GM21529 (cell line): ENCODE data around the gene CD101.
"Not testable (repeated sequence)": the region's sequence is repeated elsewhere in the genome, so short reads cannot be mapped to it uniquely, and the experiment has no call there.

Experiments used
- ATAC-seq: cut with Tn5 transposase; IDR thresholded peaks from one replicate; pipeline ENCODE4 v1.9.1; 2021; ENCODE audit not compliant: unreplicated experiment

The CD101 gene, protein sequence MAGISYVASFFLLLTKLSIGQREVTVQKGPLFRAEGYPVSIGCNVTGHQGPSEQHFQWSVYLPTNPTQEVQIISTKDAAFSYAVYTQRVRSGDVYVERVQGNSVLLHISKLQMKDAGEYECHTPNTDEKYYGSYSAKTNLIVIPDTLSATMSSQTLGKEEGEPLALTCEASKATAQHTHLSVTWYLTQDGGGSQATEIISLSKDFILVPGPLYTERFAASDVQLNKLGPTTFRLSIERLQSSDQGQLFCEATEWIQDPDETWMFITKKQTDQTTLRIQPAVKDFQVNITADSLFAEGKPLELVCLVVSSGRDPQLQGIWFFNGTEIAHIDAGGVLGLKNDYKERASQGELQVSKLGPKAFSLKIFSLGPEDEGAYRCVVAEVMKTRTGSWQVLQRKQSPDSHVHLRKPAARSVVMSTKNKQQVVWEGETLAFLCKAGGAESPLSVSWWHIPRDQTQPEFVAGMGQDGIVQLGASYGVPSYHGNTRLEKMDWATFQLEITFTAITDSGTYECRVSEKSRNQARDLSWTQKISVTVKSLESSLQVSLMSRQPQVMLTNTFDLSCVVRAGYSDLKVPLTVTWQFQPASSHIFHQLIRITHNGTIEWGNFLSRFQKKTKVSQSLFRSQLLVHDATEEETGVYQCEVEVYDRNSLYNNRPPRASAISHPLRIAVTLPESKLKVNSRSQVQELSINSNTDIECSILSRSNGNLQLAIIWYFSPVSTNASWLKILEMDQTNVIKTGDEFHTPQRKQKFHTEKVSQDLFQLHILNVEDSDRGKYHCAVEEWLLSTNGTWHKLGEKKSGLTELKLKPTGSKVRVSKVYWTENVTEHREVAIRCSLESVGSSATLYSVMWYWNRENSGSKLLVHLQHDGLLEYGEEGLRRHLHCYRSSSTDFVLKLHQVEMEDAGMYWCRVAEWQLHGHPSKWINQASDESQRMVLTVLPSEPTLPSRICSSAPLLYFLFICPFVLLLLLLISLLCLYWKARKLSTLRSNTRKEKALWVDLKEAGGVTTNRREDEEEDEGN

DNA sequence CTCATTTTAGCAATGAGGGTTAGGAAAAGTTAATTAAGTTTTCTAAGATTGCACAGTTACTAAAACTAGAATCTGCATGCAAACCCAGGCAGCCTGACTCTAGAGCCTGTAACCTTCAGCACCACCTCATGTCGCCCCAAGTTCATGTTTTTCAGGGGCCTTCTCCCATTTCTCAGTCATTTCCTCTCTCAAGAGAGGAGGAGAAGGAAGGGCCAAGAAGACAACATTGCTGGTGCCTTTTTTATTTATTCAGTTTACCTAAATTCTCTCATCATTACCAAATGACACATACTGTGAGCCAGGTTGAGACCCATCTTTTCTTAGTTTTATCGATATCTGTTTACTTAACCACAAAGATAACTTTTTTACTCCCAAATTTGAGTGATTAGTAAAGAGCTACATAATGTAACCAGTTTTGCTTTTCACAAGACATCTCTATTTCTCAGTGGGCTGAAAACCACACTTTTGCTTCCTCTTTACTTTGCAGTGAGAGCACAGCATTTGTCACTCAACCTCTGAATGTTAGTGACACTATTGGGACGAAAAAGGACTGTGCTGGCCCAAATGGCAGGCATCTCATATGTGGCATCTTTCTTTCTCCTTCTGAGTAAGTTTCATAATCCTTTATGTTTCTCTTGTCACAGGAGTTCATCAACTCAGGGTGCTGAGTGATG lies at the start of gene CD101:
Gene CD101, plus strand, starts transcription at position 507 of the 674 bp plus-strand sequence. Its CDS starts 58 bp downstream, at position 565.
- ATAC-seq = peak; percentile 92

DNA sequence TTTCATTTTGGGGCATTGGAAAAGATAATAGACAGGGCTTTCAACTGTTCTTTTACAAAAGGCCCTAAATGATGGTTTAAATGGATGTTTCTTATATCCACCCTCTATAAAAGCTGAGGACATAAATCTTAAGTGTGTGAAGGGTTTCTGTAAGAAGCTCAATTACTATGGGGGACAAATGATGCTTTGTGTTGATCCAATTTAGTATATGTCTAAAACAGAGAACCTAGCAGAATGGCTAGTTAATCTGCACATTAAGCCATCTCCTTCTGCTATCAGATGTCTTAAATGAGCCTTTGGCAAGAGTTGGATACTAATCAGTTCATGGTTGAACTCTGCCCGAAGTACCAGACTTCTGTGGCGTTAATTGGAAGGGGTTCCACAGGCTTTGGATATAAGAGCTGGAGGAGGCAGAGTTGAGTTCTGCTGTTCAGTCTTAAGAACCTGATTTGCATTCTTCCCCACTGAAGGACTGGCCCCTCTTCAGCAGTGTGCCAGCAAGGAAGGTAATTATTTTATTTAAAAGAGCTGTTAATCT lies 48.8 kb upstream of the CD101 start:
- no peak for ATAC-seq

DNA sequence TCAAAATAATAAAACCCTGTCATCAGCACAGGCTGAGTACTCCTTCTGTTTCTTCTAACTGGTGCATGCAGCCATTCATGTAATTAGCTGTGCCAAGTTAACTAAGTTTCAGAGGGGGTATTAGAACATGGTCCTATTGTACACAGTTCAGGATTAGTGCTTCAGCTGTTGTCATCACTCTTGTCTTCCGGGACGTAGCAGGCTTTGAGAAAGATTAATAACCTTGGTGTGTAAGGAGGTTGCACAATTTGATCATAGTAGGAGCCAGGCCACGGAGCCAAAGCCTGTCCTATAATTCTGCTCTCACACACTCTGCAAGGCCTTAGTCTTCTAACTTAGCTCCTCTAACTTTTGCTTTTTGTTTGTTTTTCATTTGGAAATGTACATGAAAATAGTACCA lies 47.1 kb upstream of the CD101 start:
- no peak for ATAC-seq

DNA sequence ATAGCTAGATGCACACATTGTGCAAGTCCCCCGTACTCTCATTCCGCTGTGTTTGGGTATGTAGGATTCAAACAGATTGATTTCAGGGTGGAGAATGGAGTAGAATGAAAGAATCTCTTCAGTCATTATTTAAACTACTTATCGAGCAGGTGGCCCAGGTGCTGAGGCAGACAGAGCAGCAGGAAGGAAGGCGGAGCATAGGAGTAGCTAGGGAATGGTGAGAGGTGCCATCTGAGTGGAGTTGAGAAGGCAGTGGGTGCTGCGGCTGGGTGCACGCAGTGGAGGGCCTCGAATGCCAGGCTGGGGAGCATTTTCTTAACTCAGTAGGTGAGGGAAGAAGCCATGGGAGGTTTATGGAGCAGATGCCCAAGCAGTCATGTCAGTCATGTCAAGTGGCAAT lies 45.2 kb upstream of the CD101 start:
- no peak for ATAC-seq

DNA sequence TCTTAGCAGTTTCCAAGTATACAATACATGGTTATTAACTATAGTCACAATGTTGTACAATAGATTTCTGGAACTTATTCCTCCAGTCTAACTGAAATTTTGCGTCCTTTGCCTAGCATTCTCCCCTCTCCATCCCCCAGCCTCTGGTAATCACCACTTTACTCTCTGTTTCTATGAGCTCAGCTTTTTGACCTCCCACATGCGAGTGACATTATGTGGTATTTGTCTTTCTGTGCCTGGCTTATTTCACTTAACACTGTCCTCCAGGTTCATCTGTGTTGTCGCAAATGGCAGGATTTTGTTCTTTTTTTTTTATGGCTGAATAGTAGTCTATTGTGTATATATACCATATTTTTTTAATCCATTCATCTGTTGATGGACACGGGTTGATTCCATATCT lies 43.9 kb upstream of the CD101 start:
- no peak for ATAC-seq

DNA sequence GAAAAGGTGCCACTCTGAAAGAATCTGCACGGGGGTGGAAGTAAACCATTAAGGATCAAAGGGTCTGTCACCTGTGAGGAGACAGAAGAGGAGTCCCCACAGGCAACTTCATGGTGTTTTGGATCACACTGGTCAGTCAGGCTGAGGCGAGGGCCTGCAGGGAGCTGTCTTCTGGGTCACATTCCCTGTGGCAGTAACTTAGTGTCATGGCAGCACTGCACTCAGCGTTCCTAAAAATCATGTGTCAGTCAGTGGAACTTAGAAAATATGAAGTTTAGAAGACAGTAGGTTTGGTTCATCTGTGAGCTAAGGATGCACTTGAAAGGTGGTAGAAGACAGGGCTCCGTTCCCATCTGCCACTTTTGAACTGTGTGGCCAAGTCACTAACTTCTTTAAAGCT lies 43.5 kb upstream of the CD101 start:
- ATAC-seq = no peak

DNA sequence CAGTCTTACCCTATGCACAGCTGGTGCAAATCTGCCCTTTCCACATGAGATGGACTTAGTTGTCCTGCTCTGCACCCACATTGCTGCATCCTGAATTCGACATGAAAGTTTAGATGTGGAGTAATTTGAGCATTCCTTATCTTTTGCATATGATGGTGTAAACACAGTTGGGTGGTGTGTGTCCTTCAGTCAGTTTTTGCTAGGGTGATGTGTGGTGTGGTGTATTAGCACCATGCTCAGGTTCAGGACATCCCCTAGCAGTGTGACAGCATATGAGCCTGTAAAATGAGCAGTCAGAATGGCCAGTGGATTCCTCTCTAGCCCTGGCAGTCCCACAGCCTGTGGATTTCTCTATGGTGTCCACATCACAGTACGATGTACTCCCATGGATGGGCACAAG lies 42.6 kb upstream of the CD101 start:
- ATAC-seq = no peak

DNA sequence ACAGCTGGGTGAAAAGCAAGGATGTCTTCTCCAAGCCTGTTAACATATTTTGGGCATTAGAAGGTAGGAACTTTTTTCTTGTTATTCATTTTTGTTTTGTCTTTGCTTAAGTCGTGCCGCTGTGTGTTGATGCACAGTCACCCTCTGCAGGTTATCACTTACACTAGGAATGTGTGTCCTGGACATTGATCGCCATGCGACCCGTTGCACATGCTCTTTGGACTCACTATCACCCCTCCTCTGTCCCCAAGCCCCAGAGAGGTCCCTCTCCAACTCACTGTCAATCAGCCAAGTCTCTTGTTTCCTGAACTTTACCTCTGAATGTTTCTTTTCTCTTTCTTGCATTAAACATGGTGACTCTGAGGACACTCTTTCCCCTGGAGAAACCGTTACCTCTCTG lies 40.0 kb upstream of the CD101 start:
- ATAC-seq = no peak

DNA sequence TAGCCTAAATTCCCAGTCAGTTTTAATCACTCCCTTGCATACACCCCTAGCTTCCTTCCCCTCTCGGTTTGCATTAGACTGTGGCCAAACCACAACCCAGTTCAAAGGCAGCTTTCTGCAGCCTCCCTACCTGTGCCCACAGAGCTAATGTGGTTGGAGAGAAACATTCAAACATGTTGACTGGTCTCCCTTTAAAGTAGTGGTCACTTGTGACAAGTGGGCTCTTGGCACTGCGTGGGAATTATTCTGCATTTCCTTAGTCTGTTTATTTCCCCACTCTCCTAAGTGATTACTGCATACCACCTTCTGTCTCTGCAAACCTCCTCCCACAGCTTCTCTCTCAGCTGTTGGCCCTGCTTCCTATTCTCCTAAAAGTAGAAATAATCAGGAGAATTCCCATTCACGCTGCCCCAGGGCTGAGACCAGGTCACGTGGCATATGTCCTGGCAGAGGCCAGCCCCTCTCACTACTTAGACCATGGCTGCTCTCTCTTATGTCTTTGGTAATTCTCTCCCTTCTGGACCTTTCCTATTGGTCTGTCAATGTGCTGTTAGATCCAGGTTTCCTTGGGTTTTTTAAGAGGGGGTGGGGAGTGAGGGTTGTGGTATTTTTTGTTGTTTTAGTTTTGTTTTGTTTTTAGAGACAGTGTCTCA lies 38.4 kb upstream of the CD101 start:
- ATAC-seq = no peak

DNA sequence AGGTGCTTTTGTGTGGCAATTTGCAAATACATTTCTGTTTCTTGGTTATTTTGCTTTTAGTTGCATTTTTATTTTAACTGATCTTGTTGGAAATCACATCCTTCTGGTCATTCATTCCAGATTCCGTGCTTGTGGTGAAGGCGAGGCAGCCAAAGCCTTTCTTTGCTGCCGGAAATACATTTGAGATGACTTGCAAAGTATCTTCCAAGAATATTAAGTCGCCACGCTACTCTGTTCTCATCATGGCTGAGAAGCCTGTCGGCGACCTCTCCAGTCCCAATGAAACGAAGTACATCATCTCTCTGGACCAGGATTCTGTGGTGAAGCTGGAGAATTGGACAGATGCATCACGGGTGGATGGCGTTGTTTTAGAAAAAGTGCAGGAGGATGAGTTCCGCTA lies 34.8 kb upstream of the CD101 start:
- no peak for ATAC-seq

DNA sequence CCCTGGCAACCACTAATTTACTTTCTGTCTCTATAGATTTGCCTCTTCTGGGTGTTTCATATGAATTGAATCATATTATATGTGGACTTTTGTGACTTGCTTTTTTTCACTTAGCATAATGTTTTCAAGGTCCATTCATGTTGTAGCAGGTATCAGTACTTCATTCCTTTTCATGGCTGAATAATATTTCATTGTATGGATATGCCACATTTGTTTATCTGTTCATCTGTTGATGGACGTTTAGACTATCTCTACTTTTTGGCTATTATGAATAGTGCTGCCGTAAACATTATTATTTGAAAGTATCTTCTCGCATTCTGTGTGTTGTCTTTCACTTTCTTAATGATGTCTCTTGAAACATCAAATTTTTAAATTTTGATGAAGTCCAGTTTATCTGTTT lies 32.8 kb upstream of the CD101 start:
- no peak for ATAC-seq

DNA sequence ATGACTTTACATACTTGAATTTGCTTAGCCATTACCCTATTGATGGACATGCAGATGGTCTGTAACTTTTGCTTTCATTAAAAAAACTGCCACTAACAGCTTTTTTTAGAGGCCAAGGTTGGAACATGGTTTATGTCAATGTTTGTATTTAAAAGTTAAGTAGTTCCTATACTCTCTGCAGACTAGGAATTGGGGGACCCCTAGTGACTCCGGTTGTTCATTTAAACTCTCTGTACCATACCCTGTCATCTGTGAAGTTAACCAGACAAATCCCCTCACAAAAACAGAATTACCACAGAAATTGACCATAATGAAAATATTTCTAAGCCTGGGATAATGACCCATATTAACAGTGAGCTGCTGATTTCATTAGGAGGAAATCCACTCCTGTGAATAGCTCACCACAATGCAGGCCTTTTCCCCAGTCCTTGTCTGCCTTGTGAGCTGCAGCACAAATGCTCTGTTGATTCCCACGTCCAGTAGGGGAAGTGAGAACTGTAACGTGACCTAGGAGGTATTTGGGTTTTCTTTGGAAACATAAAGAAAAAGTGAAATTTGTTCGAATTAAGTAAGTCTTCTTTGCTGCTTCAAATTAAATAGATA lies 30.2 kb upstream of the CD101 start:
- ATAC-seq = no peak

DNA sequence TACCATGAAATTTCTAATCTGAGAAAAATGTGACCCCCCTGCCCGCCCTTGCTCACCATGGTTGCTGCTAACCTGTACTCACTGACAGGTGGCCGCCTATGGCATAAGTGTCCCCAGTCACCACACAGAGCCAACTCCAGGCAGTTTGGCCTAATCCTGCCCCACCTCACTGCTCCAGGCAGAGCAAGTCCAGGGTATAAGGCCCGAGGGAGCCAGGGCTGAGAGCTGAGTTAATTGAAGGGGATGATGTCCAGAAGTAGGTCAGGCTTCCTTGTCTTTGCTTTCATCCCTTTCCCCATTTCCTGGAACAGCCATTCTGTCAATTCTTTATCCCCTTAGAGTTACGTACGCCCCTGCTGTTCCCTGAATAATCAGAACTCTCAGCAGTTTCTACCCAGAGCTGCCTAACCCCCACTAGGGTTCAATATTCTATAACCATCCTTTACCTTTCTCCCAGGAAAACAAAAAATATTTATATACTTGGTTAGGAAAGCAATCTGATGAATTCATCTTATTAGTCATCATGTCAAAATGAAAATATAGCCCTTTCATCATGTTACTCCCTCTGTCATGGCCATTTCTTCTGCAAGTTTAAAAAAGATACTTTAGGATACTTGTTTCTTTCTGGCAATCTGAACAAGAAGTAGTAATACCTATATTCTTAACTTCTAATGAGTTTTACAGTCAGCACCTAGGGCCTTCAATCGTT lies 29.4 kb upstream of the CD101 start:
- ATAC-seq = no peak

DNA sequence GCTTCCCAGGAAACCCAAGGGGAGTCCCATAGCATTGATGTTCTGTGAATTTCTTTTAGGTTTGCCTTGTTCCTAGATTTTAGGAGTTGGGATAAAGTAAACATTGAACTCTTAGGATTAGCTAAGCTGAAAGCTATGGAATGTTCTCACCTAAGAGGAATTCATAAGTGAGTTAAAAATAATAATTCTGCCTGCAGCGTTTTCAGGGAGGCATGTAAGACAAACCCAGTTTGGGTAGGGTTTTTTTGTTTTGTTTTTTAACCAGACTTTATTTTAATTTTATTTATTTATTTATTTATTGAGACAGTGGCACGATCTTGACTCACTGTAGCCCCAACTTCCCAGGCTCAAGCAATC lies 28.9 kb upstream of the CD101 start:
- ATAC-seq = no peak

DNA sequence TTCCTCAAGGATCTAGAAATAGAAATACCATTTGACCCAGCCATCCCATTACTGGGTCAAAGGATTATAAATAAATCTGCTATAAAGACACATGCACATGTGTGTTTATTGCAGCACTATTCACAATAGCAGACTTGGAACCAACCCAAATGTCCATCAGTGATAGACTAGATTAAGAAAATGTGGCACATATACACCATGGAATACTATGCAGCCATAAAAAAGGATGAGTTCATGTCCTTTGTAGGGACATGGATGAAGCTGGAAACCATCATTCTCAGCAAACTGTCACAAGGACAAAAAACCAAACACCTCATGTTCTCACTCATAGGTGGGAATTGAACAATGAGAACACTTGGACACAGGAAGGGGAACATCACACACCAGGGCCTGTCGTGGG lies 21.3 kb upstream of the CD101 start:
- ATAC-seq = not testable (repeated sequence)

DNA sequence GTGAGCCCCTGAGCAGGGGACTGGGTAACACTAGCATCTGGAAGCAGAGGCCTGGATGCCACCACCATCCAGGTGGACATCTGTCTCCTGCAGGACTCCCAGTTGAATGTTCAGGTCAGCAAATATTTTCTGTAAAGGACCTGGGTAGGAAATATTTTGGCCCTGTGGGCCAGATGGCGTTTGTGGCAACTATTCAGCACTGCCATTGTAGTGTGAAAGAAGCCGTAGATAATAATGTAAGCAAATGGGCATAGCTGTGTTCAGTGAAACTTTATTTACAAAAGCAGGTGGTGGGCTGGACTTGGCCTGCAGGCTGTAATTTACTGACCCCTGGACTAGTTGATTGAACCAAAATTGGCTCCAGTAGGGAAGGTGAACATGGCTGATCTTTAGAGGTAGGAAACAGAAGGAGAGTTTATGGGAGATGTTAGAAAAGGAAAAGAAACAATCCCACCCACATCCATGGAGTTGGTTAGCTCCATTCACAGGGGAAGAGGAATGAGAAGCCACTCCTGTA lies 20.0 kb upstream of the CD101 start:
- no peak for ATAC-seq

DNA sequence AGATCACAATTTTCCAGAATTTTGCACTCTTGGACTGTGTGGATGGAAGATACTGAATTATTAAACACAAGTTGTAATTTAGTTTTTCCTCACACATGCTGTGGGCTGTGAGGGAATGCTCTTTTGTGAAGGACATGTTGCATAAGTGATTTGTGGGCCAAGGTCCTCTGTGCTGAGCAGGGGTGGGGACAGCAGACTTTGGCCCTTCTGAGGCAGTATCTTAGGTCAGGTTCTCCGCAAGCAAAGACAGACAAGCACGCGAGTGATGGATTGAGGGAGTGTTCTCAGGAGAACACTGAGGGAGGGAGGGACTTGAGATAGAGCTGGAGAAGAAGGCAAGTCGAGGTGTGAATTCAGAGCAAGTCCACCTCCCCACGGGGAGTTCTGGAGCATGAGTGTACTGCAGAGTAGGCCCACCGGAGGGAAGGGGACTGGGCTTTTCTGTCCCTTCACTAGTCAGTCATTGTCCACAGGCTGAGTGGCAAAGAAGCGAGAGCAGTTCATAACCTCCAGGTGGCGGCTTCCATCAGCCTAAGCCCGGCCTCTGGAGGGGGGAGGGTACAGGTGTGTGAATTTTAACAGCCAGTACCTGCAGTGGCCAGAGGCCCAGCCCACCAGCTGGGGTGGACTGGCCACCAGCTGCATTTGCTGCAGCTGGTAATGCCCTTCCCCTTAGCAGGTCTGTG lies 19.1 kb upstream of the CD101 start:
- ATAC-seq = no peak

DNA sequence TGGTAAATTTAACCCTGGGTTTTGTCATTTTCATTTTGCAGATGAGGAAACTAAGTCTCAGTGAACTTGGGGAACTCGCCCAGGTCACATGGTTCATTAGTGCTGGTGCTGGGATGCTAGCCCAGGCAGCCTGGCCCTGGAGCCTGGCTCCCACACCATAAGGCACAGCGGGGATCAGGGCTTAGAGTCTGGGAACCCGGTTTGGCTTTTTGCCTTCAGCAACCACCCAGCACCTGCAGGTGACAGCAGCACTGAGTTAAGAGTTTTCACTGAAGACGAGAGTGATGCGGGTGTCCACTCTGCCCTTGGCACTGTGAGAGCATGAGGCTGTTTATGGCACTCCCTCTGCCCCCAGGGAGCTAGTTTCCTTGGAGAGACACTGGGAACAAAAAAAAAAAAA lies 18.4 kb upstream of the CD101 start:
- ATAC-seq = no peak

DNA sequence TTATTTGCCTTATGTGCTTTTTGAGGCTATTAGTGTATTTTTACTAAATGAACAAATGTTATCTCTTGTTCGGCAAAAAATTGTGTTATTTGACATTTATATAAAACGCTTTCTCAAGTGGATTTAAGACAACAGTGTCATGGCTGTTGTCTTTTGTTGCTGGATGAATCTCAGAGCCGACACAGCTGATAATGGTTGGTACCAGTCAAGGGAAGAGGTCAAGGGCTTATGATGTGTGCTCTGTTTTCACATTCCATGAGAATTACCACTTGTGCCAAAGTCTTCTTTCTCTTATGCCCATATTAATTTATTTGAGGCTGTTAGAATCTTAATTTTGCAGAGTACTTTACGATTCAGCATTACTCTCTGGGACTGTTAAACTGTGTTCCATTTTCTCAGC lies 17.9 kb upstream of the CD101 start:
- ATAC-seq = no peak
